Breast epithelium (tissue), 4 donors: ENCODE measurements around the gene ADGB. TPM values are rescaled to one million over a fixed set of nuclear protein-coding genes. Genes with fewer than 3 reads are reported as not detected.

ENCODE experiments used
- DNase-seq, 2 donors: peaks; one replicate each; pipeline ENCODE4 v3.0.0-alpha.2; 2019; ENCODE audit warnings: low spot score in 2 of 2
- H3K27ac ChIP-seq, 2 donors: fragments of 200-600 bp; sonication (generic) in 1 of 2; one replicate each; pipeline ENCODE4 v1.5.1; 2016 to 2019; ENCODE audit warnings: mild to moderate bottlenecking in 1 of 2
- H3K27me3 ChIP-seq, 2 donors: fragments of 200-600 bp; sonication (generic) in 1 of 2; one replicate each; pipeline versions ENCODE4 v1.5.1 to v1.6.0; 2017 to 2019; ENCODE audit warnings: control low read depth in 1 of 2, mild to moderate bottlenecking in 1 of 2
- H3K36me3 ChIP-seq: fragments of 200-600 bp; one replicate; pipeline ENCODE4 v1.5.1; 2019
- H3K4me1 ChIP-seq, 2 donors: fragments of 200-600 bp; sonication (generic); one replicate each; pipeline ENCODE4 v1.5.1; 2016 to 2019; ENCODE audit warnings: control low read depth in 1 of 2
- H3K4me3 ChIP-seq, 3 donors: fragments of 200-600 bp; sonication (generic); 1 replicate in 2 of 3; 2 replicates in 1 of 3; pipeline ENCODE4 v1.5.1; 2016 to 2019; ENCODE audit warnings: mild to moderate bottlenecking in 3 of 3, moderate library complexity in 2 of 3
- H3K9me3 ChIP-seq, 2 donors: fragments of 200-600 bp; sonication (generic) in 1 of 2; one replicate each; pipeline ENCODE4 v1.5.1; 2016 to 2019; ENCODE audit warnings: control low read depth in 1 of 2
- CTCF ChIP-seq, 3 donors: fragments of 450-650 bp; IDR thresholded peaks; one replicate each; pipeline ENCODE4 v1.5.1; 2016 to 2017; ENCODE audit warnings: antibody characterized with exemption in 3 of 3, mild to moderate bottlenecking in 3 of 3, moderate library complexity in 3 of 3
- POLR2A ChIP-seq: fragments of 450-650 bp; IDR thresholded peaks from one replicate; pipeline ENCODE4 v1.6.1; 2016; ENCODE audit warnings: antibody characterized with exemption, mild to moderate bottlenecking, moderate library complexity
- POLR2AphosphoS5 ChIP-seq, 3 donors: sonication (generic); formaldehyde crosslinking; IDR thresholded peaks; one replicate each; pipeline ENCODE4 v1.6.1; 2017; ENCODE audit warnings: antibody characterized with exemption in 3 of 3
- intact Hi-C: fragments of 100-400 bp; cut with DNase I; formaldehyde crosslinking; loops from one replicate; pipeline ENCODE4 v1.15.1; 2023; ENCODE audit warnings: low total_unique reads
- total RNA-seq, 3 donors: library from RNA; depleted of rRNA; stranded (reverse); fragments of >200 nt; gene quantifications; one replicate each; pipeline ENCODE4 v1.1.0, GENCODE V29; 2016

Gene ADGB
- total RNA-seq, 3 donors from 2014 or later, result not detected

GRCh38 chr6:146859206-146859605 is 260.4 kb downstream of the ADGB start:
- H3K36me3 ChIP-seq, result no peaks in the 10 kb centered on the region
- no peak overlapping the region for H3K27ac ChIP-seq
- TF ChIP-seq CTCF (IDR thresholded peaks at IDR 0.05), result no peak
- no peak for TF ChIP-seq POLR2A
- TF ChIP-seq POLR2AphosphoS5 (IDR thresholded peaks at IDR 0.05), result no peak
- no peaks in the 10 kb centered on the region for H3K4me1 ChIP-seq
- H3K9me3 ChIP-seq, result no peaks in the 10 kb centered on the region
- H3K27me3 ChIP-seq, result no peaks in the 10 kb centered on the region
- intact Hi-C loops, result no loop called here
- DNase-seq, result no peak
- no peak overlapping the region for H3K4me3 ChIP-seq

DNA sequence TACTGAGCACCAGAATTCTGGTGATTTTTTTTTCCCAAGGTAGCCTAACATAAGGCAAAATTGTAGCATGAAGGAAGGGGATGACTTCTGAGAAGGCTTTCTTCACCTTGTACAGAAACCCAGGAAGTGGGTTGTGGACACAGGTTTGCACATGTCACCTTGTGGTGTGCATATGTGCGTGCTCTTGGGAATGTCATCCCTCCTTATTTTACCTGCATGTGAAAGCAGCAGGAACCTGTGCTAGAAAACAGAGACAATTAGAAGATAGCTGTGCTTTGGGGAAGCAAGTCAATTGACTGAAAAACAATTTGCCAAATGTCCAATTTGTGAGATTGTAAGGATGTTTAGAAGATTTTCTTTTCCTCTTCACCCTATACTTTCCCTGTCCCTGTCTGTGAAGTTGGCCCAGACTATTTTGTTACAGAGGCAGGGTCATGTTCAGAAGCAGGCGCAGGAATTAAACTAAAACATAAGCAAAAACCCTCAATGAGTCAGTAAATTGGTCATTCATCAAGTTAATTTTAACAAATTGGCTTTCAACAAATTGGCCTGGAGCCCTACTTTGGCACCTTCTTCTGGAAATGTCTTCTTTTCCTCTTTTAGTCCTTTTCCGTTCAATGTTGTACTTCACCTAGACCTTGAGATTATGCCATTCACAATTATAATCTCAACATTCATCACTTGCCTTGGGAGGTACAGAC is 261.2 kb downstream of the ADGB start:
- no peak for DNase-seq
- H3K27ac ChIP-seq, result no peak overlapping the region
- no peak for TF ChIP-seq POLR2A
- no peak for TF ChIP-seq POLR2AphosphoS5 (IDR thresholded peaks at IDR 0.05)
- TF ChIP-seq CTCF (IDR thresholded peaks at IDR 0.05), result no peak
- no peaks in the 10 kb centered on the region for H3K27me3 ChIP-seq
- H3K4me1 ChIP-seq, result no peaks in the 10 kb centered on the region
- no peaks in the 10 kb centered on the region for H3K36me3 ChIP-seq
- intact Hi-C loops, result no loop called here
- H3K9me3 ChIP-seq, result no peaks in the 10 kb centered on the region
- H3K4me3 ChIP-seq, result no peak overlapping the region

- H3K27me3 ChIP-seq, result no peaks in the 10 kb centered on the region
- intact Hi-C loops, result no loop called here
- no peaks in the 10 kb centered on the region for H3K9me3 ChIP-seq
- H3K4me3 ChIP-seq, result no peak overlapping the region
- H3K27ac ChIP-seq, result no peak overlapping the region
- H3K4me1 ChIP-seq, result no peaks in the 10 kb centered on the region
- no peak for TF ChIP-seq CTCF (IDR thresholded peaks at IDR 0.05)
- no peak for TF ChIP-seq POLR2AphosphoS5 (IDR thresholded peaks at IDR 0.05)
- TF ChIP-seq POLR2A, result no peak
- no peak for DNase-seq
- no peaks in the 10 kb centered on the region for H3K36me3 ChIP-seq
Measured at GRCh38 chr6:146860583-146860982, 261.8 kb downstream of the ADGB start.

GRCh38 chr6:146861029-146861563 is 262.3 kb downstream of the ADGB start:
- intact Hi-C loops, result no loop called here
- no peak overlapping the region for H3K4me3 ChIP-seq
- H3K27ac ChIP-seq, result no peak overlapping the region
- TF ChIP-seq POLR2A (no peak), CTCF (IDR thresholded peaks at IDR 0.05) (no peak), POLR2AphosphoS5 (IDR thresholded peaks at IDR 0.05) (no peak)
- no peaks in the 10 kb centered on the region for H3K9me3 ChIP-seq
- DNase-seq, result no peak
- H3K4me1 ChIP-seq, result no peaks in the 10 kb centered on the region
- no peaks in the 10 kb centered on the region for H3K36me3 ChIP-seq
- H3K27me3 ChIP-seq, result no peaks in the 10 kb centered on the region

DNA sequence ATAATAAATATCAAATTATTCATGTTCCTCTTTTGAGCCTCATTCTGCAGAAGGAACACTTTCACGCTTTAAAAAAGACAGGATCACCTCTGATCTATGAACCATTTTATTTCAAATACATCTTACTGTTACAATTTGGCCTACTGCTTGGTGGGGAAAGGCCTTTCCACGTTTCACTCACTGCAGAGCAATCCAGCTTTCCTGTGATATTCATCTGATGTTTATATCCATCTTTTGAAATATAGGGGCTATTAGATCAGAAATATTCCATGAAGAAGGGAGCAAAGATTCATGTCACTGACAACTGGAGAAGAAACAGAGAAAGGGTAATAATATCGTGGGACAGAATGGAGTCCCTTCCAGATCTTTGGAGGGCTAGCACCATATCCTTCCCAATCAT is 262.9 kb downstream of the ADGB start:
- Histone ChIP-seq H3K36me3 (no peaks in the 10 kb centered on the region), H3K4me3 (no peak overlapping the region), H3K9me3 (no peaks in the 10 kb centered on the region), H3K4me1 (no peaks in the 10 kb centered on the region), H3K27me3 (no peaks in the 10 kb centered on the region), H3K27ac (no peak overlapping the region)
- intact Hi-C loops, result no loop called here
- TF ChIP-seq POLR2A (no peak), POLR2AphosphoS5 (IDR thresholded peaks at IDR 0.05) (no peak), CTCF (IDR thresholded peaks at IDR 0.05) (no peak)
- DNase-seq, result no peak
